Right lobe of liver (tissue), 4 donors: ENCODE results near the gene SMC4.

Experiments
- CTCF ChIP-seq, 4 donors: fragments of 200-600 bp in 3 of 4; fragments of 450-650 bp in 1 of 4; IDR thresholded peaks; one replicate each; pipeline versions ENCODE4 v1.5.1 to v1.8.0; 2016 to 2022; ENCODE audit warnings: antibody characterized with exemption in 4 of 4, mild to moderate bottlenecking in 2 of 4
- POLR2A ChIP-seq: fragments of 450-650 bp; IDR thresholded peaks from one replicate; pipeline ENCODE4 v1.6.1; 2017; ENCODE audit warnings: antibody characterized with exemption, mild to moderate bottlenecking
- donor health status: DM: no; HTN: no; CAD: no.
- donor health status: DM: no; HTN: no; CAD: no.
- donor health status: DM: no; HTN: yes; CAD: no.

GRCh38 chr3:160403028-160403545, 3.6 kb downstream of the SMC4 start:
- no peak for TF ChIP-seq CTCF (IDR thresholded peaks at IDR 0.05)
- TF ChIP-seq POLR2A, result no peak
